SK-N-SH treated with all-trans-retinoic acid at 6 μM for 48 hours (cell line): Measurements from ENCODE around the gene ZNF770.

Experiments used
- ARNTL ChIP-seq: fragments of 450-650 bp; formaldehyde crosslinking; IDR thresholded peaks from 2 replicates; pipeline ENCODE4 v1.5.0; 2020; ENCODE audit warnings: low read depth, mild to moderate bottlenecking, moderate library complexity, borderline replicate concordance
- CSDC2 ChIP-seq: fragments of 250-450 bp; sonication (Bioruptor Pico); IDR thresholded peaks from 2 replicates; pipeline ENCODE4 v1.5.0; 2020; ENCODE audit warnings: mild to moderate bottlenecking, moderate library complexity
- ISL1 ChIP-seq: fragments of 250-450 bp; sonication (Bioruptor Pico); IDR thresholded peaks from 2 replicates; pipeline ENCODE4 v2.1.2; 2022; ENCODE audit warnings: mild to moderate bottlenecking, moderate library complexity
- OSR1 ChIP-seq: fragments of 250-450 bp; sonication (Bioruptor Pico); IDR thresholded peaks from 2 replicates; pipeline ENCODE4 v1.8.0; 2022; ENCODE audit warnings: moderate library complexity, mild to moderate bottlenecking, inconsistent platforms
- PPARA ChIP-seq: fragments of 250-450 bp; sonication (Bioruptor Pico); IDR thresholded peaks from 2 replicates; pipeline ENCODE4 v1.5.0; 2020; ENCODE audit warnings: mild to moderate bottlenecking, borderline replicate concordance
- RARB ChIP-seq: fragments of 250-450 bp; sonication (Bioruptor Pico); IDR thresholded peaks from 2 replicates; pipeline ENCODE4 v1.8.0; 2021; ENCODE audit warnings: mild to moderate bottlenecking, moderate library complexity
- SNAI2 ChIP-seq: fragments of 250-450 bp; sonication (Bioruptor Pico); IDR thresholded peaks from 2 replicates; pipeline ENCODE4 v1.5.0; 2020; ENCODE audit warnings: mild to moderate bottlenecking, moderate library complexity
- TCF4 ChIP-seq: fragments of 250-450 bp; sonication (Bioruptor Pico); IDR thresholded peaks from 2 replicates; pipeline ENCODE4 v1.8.0; 2021; ENCODE audit warnings: mild to moderate bottlenecking, moderate library complexity, borderline replicate concordance
- ZNF70 ChIP-seq: fragments of 450-650 bp; formaldehyde crosslinking; IDR thresholded peaks from 2 replicates; pipeline ENCODE4 v1.5.0; 2020; ENCODE audit warnings: mild to moderate bottlenecking, moderate library complexity
- TF ChIP-seq, protein P1 (sequence below): fragments of 250-450 bp; sonication (Bioruptor Pico); IDR thresholded peaks from 2 replicates; pipeline ENCODE4 v1.8.0; 2021; ENCODE audit warnings: low read depth, mild to moderate bottlenecking, moderate library complexity, borderline replicate concordance
- TF ChIP-seq, protein P2 (sequence below): fragments of 250-450 bp; sonication (Bioruptor Pico); IDR thresholded peaks from 2 replicates; pipeline ENCODE4 v1.8.0; 2020; ENCODE audit warnings: mild to moderate bottlenecking, moderate library complexity, borderline replicate concordance
- TF ChIP-seq, protein P3 (sequence below): fragments of 250-450 bp; sonication (Bioruptor Pico); IDR thresholded peaks from 2 replicates; pipeline ENCODE4 v1.5.1; 2020; ENCODE audit warnings: low read depth, mild to moderate bottlenecking, moderate library complexity
- TF ChIP-seq, protein P4 (sequence below): fragments of 250-450 bp; sonication (Bioruptor Pico); IDR thresholded peaks from 2 replicates; pipeline ENCODE4 v1.5.0; 2020; ENCODE audit warnings: mild to moderate bottlenecking, moderate library complexity

DNA sequence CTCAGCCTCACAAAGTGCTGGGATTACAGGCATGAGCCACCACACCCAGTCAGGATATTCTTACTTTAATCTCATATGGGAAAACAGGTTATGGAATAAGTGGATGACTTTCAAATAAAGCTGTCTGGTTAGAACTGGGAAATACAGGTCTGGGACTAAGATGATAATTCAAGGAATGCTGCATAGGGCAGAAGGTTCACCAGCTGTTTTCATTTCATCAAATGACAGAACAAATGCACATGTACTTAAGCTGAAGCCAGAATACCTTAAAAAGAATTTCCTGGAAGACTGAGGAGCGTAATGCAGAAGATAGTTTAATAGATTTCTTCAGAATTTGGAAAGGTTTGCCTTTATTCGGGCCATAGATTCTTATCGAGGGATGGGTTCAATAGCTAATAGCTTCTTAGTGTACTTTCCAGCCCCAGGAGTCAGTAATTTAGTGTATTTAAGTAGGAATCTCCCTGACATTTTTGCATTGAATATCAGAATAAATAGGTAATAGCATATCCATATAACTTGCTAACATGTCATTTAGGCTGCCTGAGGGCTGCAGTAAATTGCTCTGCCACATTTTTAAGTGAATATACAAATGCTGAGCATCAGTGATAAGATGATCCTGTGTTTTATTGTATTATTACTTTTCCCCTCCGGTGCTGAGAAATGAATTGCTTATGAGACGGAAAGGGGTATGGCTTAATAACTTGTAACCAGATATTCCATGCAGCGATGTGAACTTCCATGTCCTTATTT lies 40.3 kb upstream of the ZNF770 start:
- TF ChIP-seq, protein P1, sequence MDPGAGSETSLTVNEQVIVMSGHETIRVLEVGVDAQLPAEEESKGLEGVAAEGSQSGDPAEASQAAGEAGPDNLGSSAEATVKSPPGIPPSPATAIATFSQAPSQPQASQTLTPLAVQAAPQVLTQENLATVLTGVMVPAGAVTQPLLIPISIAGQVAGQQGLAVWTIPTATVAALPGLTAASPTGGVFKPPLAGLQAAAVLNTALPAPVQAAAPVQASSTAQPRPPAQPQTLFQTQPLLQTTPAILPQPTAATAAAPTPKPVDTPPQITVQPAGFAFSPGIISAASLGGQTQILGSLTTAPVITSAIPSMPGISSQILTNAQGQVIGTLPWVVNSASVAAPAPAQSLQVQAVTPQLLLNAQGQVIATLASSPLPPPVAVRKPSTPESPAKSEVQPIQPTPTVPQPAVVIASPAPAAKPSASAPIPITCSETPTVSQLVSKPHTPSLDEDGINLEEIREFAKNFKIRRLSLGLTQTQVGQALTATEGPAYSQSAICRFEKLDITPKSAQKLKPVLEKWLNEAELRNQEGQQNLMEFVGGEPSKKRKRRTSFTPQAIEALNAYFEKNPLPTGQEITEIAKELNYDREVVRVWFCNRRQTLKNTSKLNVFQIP, result no peak
- TF ChIP-seq, protein P2, sequence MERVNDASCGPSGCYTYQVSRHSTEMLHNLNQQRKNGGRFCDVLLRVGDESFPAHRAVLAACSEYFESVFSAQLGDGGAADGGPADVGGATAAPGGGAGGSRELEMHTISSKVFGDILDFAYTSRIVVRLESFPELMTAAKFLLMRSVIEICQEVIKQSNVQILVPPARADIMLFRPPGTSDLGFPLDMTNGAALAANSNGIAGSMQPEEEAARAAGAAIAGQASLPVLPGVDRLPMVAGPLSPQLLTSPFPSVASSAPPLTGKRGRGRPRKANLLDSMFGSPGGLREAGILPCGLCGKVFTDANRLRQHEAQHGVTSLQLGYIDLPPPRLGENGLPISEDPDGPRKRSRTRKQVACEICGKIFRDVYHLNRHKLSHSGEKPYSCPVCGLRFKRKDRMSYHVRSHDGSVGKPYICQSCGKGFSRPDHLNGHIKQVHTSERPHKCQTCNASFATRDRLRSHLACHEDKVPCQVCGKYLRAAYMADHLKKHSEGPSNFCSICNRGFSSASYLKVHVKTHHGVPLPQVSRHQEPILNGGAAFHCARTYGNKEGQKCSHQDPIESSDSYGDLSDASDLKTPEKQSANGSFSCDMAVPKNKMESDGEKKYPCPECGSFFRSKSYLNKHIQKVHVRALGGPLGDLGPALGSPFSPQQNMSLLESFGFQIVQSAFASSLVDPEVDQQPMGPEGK (CRISPR knock-in tag), result no peak
- no peak for TF ChIP-seq TCF4
- no peak for TF ChIP-seq ARNTL (CRISPR knock-in tag)
- no peak for TF ChIP-seq CSDC2 (CRISPR knock-in tag)
- TF ChIP-seq PPARA (CRISPR knock-in tag), result no peak
- TF ChIP-seq ISL1 (CRISPR knock-in tag), result no peak
- TF ChIP-seq RARB, result no peak
- TF ChIP-seq, protein P3, sequence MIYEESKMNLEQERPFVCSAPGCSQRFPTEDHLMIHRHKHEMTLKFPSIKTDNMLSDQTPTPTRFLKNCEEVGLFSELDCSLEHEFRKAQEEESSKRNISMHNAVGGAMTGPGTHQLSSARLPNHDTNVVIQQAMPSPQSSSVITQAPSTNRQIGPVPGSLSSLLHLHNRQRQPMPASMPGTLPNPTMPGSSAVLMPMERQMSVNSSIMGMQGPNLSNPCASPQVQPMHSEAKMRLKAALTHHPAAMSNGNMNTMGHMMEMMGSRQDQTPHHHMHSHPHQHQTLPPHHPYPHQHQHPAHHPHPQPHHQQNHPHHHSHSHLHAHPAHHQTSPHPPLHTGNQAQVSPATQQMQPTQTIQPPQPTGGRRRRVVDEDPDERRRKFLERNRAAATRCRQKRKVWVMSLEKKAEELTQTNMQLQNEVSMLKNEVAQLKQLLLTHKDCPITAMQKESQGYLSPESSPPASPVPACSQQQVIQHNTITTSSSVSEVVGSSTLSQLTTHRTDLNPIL (CRISPR knock-in tag), result no peak
- TF ChIP-seq, protein P4, sequence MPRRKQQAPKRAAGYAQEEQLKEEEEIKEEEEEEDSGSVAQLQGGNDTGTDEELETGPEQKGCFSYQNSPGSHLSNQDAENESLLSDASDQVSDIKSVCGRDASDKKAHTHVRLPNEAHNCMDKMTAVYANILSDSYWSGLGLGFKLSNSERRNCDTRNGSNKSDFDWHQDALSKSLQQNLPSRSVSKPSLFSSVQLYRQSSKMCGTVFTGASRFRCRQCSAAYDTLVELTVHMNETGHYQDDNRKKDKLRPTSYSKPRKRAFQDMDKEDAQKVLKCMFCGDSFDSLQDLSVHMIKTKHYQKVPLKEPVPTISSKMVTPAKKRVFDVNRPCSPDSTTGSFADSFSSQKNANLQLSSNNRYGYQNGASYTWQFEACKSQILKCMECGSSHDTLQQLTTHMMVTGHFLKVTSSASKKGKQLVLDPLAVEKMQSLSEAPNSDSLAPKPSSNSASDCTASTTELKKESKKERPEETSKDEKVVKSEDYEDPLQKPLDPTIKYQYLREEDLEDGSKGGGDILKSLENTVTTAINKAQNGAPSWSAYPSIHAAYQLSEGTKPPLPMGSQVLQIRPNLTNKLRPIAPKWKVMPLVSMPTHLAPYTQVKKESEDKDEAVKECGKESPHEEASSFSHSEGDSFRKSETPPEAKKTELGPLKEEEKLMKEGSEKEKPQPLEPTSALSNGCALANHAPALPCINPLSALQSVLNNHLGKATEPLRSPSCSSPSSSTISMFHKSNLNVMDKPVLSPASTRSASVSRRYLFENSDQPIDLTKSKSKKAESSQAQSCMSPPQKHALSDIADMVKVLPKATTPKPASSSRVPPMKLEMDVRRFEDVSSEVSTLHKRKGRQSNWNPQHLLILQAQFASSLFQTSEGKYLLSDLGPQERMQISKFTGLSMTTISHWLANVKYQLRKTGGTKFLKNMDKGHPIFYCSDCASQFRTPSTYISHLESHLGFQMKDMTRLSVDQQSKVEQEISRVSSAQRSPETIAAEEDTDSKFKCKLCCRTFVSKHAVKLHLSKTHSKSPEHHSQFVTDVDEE, result no peak
- TF ChIP-seq OSR1 (CRISPR knock-in tag), result no peak
- no peak for TF ChIP-seq ZNF70 (CRISPR knock-in tag)
- no peak for TF ChIP-seq SNAI2 (CRISPR knock-in tag)
